NCI-H1048 (cell line): ENCODE measurements around the gene DZIP1L.

ENCODE experiments used
- DNase-seq: peaks from one replicate; lab custom pipeline; 2025; lab: John Stamatoyannopoulos, UW

DZIP1L gene

GRCh38 chr3:138068579-138069174 is 46.7 kb downstream of the DZIP1L start:
- peak; percentile 29 for DNase-seq

- DNase-seq, result no peak
These were observed 47.4 kb downstream of the DZIP1L start for GRCh38 chr3:138068046-138068445.

- DNase-seq, result no peak
These were observed 48.4 kb downstream of the DZIP1L start for GRCh38 chr3:138066972-138067371.

- DNase-seq, result no peak
These were observed 49.0 kb downstream of the DZIP1L start for GRCh38 chr3:138066383-138066782.

GRCh38 chr3:138065949-138066348 is 49.5 kb downstream of the DZIP1L start:
- DNase-seq, result no peak

- DNase-seq, result no peak
These were observed 52.0 kb downstream of the DZIP1L start for GRCh38 chr3:138063416-138063815.

GRCh38 chr3:138062626-138063025 is 52.8 kb downstream of the DZIP1L start:
- no peak for DNase-seq

GRCh38 chr3:138062037-138062436 is 53.4 kb downstream of the DZIP1L start:
- DNase-seq, result no peak

- no peak for DNase-seq
These were observed 54.6 kb downstream of the DZIP1L start for GRCh38 chr3:138060792-138061191.

GRCh38 chr3:138059261-138059660 is 56.1 kb downstream of the DZIP1L start:
- DNase-seq, result no peak

GRCh38 chr3:138057384-138057783 is 58.0 kb downstream of the DZIP1L start:
- no peak for DNase-seq

GRCh38 chr3:138054057-138054456 is 61.4 kb downstream of the DZIP1L start:
- no peak for DNase-seq

GRCh38 chr3:138051947-138052802 is 63.2 kb downstream of the DZIP1L start:
- no peak for DNase-seq

GRCh38 chr3:138049157-138049919 is 66.1 kb downstream of the DZIP1L start:
- no peak for DNase-seq

GRCh38 chr3:138047596-138048158 is 67.7 kb downstream of the DZIP1L start:
- no peak for DNase-seq

GRCh38 chr3:138046955-138047354 is 68.5 kb downstream of the DZIP1L start:
- DNase-seq, result no peak

- no peak for DNase-seq
These were observed 69.3 kb downstream of the DZIP1L start for GRCh38 chr3:138046085-138046484.

- no peak for DNase-seq
These were observed 72.0 kb downstream of the DZIP1L start for GRCh38 chr3:138043266-138044029.

- no peak for DNase-seq
These were observed 73.4 kb downstream of the DZIP1L start for GRCh38 chr3:138042043-138042442.

GRCh38 chr3:138038725-138039462 is 76.5 kb downstream of the DZIP1L start:
- no peak for DNase-seq

GRCh38 chr3:138036572-138036971 is 78.8 kb downstream of the DZIP1L start:
- DNase-seq, result no peak
